Measurements from ENCODE around the gene VPS50. TPM values are rescaled to one million over a fixed set of nuclear protein-coding genes. Genes with fewer than 3 reads are reported as not detected.

The VPS50 gene
- total and polyA plus RNA-seq, 10 of the 15 experiments (the other 5 are each of a cell fraction or from before 2014, with no cell fraction given) = 4.0 to 22.0 (median 16.2) TPM

- FAIRE-seq = no peak
Measured at GRCh38 chr7:93409324-93409723, 177.2 kb downstream of the VPS50 start.

More at GRCh38 chr7:93409324-93409723, 177.2 kb downstream of the VPS50 start:
- DNase-seq (ENCODE audit: low read depth, low spot score) = no peak
- Histone ChIP-seq H3K27ac (ENCODE audit: control insufficient read depth, insufficient read depth) (no peak overlapping the region), H3K36me3 (ENCODE audit: control insufficient read depth in 2 of 2, insufficient read depth in 2 of 2, low read length in 1 of 2) (no peaks in the 10 kb centered on the region), H3K4me3 (no peak overlapping the region), H3K4me2 (ENCODE audit: control insufficient read depth, insufficient read depth) (no peak overlapping the region), H3K27me3 (replicated peaks in 1 of 2; ENCODE audit: control insufficient read depth in 2 of 2, insufficient read depth in 2 of 2, low read length in 1 of 2) (no peaks in the 10 kb centered on the region), H3K9me3 (replicated peaks; ENCODE audit: control insufficient read depth, insufficient read depth, low read length) (no peaks in the 10 kb centered on the region), H4K20me1 (ENCODE audit: control insufficient read depth, insufficient read depth) (no peaks in the 10 kb centered on the region), H3K4me1 (ENCODE audit: control insufficient read depth, insufficient read depth, low read length) (no peaks in the 10 kb centered on the region), H2AFZ (ENCODE audit: control insufficient read depth, low read depth, low read length) (no peak overlapping the region), H3K79me2 (ENCODE audit: control insufficient read depth, insufficient read depth, low read length) (no peaks in the 10 kb centered on the region), H3K9ac (ENCODE audit: control insufficient read depth, insufficient read depth, low read length) (no peak overlapping the region)
- SMC1A ChIA-PET (ENCODE audit: uncharacterized antibody, unreplicated experiment) = no interaction called here
- intact Hi-C loops (cut with micrococcal nuclease; ENCODE audit: unreplicated experiment) (no loop called here), in situ Hi-C loops (cut with MboI) (no loop called here)
- no TSS peak for BruUV-seq (replicated peaks)
- ATAC-seq = no peak
- TF ChIP-seq BMI1 (IDR thresholded peaks at IDR 0.05; ENCODE audit: borderline replicate concordance) = no peak
- WGBS (ENCODE audit: insufficient coverage, insufficient replicate concordance, low lambda C conversion rate, missing lambda C conversion rate) = 17% methylated on average over 3 of the region's 3 CpGs
- RAD21 ChIA-PET (ENCODE audit: unreplicated experiment) = no interaction called here
- POLR2A ChIA-PET = no interaction called here
- CTCF ChIA-PET = no interaction called here

Other genes with a start within 250 kb of the VPS50 start
- gene SAMD9, start 114.4 kb upstream of the VPS50 start, total RNA-seq (2014; rRNA removed) = 18.9 and 23.3 TPM in 2 replicates
- gene SAMD9, start 114.4 kb upstream of the VPS50 start, total RNA-seq (2014; rRNA removed; fragmentation: Illumina TruSeq; extraction: Trizol) = 32.5 and 34.1 TPM in 2 replicates
- 18.1 and 19.2 TPM in 2 replicates for gene SAMD9, start 114.4 kb upstream of the VPS50 start, total RNA-seq (2021)
- 37.1 and 76.8 TPM in 2 replicates for gene SAMD9, start 114.4 kb upstream of the VPS50 start, polyA plus RNA-seq (2011; rRNA removed)
- 23.8 and 32.5 TPM in 2 replicates for gene SAMD9, start 114.4 kb upstream of the VPS50 start, polyA plus RNA-seq (2014; fragmentation: Illumina TruSeq; extraction: Trizol)
- gene SAMD9, start 114.4 kb upstream of the VPS50 start, polyA plus RNA-seq (2014; fragmentation: Nextera tagmentation; extraction: Ambion mirVana) = 1 to 10 TPM; 6.4 to 8.3 TPM
- 8.4 and 10.8 TPM in 2 replicates for gene SAMD9, start 114.4 kb upstream of the VPS50 start, polyA plus RNA-seq (2014; rRNA removed)
- gene SAMD9, start 114.4 kb upstream of the VPS50 start, polyA plus RNA-seq (2016; fragmentation: Nextera tagmentation; extraction: Ambion mirVana) = 10 to 100 TPM in 1 of 2 experiments, 1 to 10 TPM in 1; 9.6 to 12.1 TPM
- 28.2 and 38.1 TPM in 2 replicates for gene SAMD9L, start 84.0 kb upstream of the VPS50 start, total RNA-seq (2014; rRNA removed)
- gene SAMD9L, start 84.0 kb upstream of the VPS50 start, total RNA-seq (2014; rRNA removed; fragmentation: Illumina TruSeq; extraction: Trizol) = 45.4 and 51.8 TPM in 2 replicates
- gene SAMD9L, start 84.0 kb upstream of the VPS50 start, total RNA-seq (2021) = 29.9 and 34.7 TPM in 2 replicates
- gene SAMD9L, start 84.0 kb upstream of the VPS50 start, polyA plus RNA-seq (2011; rRNA removed) = 51.3 and 87.8 TPM in 2 replicates
- 38.4 and 51.0 TPM in 2 replicates for gene SAMD9L, start 84.0 kb upstream of the VPS50 start, polyA plus RNA-seq (2014; fragmentation: Illumina TruSeq; extraction: Trizol)
- gene SAMD9L, start 84.0 kb upstream of the VPS50 start, polyA plus RNA-seq (2014; fragmentation: Nextera tagmentation; extraction: Ambion mirVana) = 10 to 100 TPM; 22.3 to 29.2 TPM
- gene SAMD9L, start 84.0 kb upstream of the VPS50 start, polyA plus RNA-seq (2014; rRNA removed) = 24.1 and 26.9 TPM in 2 replicates
- 10 to 100 TPM; 28.6 to 30.4 TPM for gene SAMD9L, start 84.0 kb upstream of the VPS50 start, polyA plus RNA-seq (2016; fragmentation: Nextera tagmentation; extraction: Ambion mirVana)
- gene HEPACAM2, start 5.9 kb upstream of the VPS50 start, total RNA-seq (2014; rRNA removed) = not detected in 2 replicates
- not detected in 2 replicates for gene HEPACAM2, start 5.9 kb upstream of the VPS50 start, total RNA-seq (2014; rRNA removed; fragmentation: Illumina TruSeq; extraction: Trizol)
- gene HEPACAM2, start 5.9 kb upstream of the VPS50 start, total RNA-seq (2021) = not detected in 2 replicates
- 0.58 and 0.82 TPM in 2 replicates for gene HEPACAM2, start 5.9 kb upstream of the VPS50 start, polyA plus RNA-seq (2011; rRNA removed)
- 0.13 TPM in 1 of 2 replicates, not detected in the other for gene HEPACAM2, start 5.9 kb upstream of the VPS50 start, polyA plus RNA-seq (2014; fragmentation: Illumina TruSeq; extraction: Trizol)
- gene HEPACAM2, start 5.9 kb upstream of the VPS50 start, polyA plus RNA-seq (2014; fragmentation: Nextera tagmentation; extraction: Ambion mirVana) = under 1 TPM in 1 of 2 experiments, not detected in 1; 0.04 TPM
- 0.10 TPM in 1 of 2 replicates, not detected in the other for gene HEPACAM2, start 5.9 kb upstream of the VPS50 start, polyA plus RNA-seq (2014; rRNA removed)
- not detected for gene HEPACAM2, start 5.9 kb upstream of the VPS50 start, polyA plus RNA-seq (2016; fragmentation: Nextera tagmentation; extraction: Ambion mirVana)